ENCODE results near the gene NLGN1.

The NLGN1 gene

DNA sequence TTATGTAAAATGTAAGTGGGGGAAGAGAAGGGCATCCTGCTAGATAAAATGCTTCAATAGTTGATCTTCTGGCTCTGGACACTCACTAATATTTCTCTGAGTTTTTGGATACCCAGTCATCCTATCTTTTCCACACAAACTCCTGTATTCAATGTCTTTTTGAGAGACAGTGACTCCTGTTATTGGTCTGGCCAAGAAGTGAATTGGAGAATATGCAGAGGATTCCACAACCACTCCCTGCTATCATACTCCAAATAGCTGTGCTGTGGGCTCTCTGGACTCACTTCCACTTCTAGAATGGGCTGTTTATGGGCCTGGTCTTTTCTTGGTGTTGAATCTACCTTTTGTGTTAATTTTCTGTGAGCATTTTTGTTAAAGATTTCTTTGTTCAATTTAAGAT, 376.8 kb downstream of the NLGN1 start:
- FAIRE-seq = no peak

DNA sequence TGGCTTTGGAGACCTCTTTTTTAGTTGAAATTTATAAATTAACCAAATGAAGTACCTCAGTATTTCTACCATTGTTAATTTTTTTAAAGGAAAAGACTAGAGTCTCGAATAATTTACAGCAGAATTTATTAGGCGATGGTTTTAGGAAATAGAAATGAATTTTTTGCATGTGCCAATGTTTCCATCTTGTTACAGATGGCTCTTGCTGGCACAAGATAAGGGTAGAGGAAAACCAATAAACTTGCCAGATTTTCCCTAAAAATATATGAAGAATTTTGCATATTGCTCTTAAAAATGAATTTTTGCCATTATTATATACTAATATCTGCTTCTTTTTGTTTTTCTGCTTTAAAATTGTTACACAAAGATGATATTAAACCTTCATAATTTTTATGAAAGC, 380.7 kb downstream of the NLGN1 start:
- no peak for FAIRE-seq

- no peak for FAIRE-seq
Measured at GRCh38 chr3:173780067-173780466, 382.5 kb downstream of the NLGN1 start.

DNA sequence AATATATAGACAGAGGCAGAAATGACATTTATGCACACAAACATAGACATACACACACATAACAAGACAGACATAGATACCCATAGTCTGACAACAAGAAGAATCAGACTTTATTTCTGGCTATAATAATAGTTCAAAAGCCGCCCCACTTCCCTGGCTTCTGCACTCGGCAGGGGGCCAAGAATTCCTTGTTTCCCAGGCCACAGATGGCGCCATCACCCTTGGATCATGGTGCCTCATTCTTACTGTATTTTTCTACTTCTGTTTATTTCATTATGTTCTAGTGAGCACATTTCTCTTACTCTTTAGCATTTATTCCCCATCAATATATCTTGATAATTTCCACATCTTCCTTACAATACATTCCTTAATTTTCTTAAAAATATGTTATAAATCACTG, 387.5 kb downstream of the NLGN1 start:
- FAIRE-seq = no peak

DNA sequence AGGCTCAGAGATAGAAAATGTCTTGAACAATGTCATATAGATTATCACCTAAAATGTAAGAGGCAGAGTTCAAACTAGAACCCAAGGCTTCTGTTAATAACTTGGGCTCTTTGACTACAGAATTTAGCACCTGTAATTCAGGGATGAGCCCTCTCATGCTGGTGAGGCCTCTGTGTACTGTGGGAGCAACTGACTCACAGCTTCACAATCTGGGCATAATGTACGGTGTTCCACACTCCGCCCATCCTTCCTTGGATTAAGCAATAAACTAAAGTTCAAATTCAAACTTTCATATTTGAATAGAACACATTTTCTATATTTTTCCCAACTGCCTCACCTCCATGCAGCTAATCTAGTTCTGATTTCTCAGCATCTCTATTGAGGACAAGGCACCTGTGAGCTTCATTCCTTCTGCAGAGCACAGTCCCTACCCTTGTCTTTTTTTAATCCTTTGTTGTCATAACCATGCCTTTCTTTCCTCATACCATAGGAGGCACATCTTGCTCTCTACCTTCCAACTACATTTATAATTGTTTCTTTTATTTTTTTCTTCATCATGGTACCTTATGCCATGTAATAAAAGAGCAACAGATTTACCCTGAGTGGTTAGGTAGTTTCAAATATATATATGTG, 392.1 kb downstream of the NLGN1 start:
- FAIRE-seq = no peak

DNA sequence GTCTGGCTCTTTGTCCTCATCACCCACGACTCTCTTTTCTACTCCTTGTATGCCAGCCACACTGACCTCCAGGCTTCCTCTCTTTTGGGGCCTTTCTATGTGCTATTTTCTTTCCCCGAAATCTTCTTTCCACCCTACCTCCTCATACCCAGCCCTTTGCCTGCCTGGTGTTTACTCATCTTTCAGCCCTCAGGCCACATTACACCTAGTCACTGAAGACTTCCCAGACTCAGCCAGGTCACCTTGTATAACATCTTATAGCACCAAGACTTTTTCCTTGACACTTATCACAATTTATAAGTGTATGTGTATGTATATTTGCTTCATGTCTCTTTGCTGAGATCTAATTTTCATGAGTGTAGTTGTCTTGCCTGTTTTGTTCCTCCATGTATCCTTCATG, 396.4 kb downstream of the NLGN1 start:
- no peak for FAIRE-seq

GRCh38 chr3:173796405-173796804, 398.9 kb downstream of the NLGN1 start:
- no peak for FAIRE-seq

GRCh38 chr3:173796890-173797289, 399.3 kb downstream of the NLGN1 start:
- FAIRE-seq = no peak

DNA sequence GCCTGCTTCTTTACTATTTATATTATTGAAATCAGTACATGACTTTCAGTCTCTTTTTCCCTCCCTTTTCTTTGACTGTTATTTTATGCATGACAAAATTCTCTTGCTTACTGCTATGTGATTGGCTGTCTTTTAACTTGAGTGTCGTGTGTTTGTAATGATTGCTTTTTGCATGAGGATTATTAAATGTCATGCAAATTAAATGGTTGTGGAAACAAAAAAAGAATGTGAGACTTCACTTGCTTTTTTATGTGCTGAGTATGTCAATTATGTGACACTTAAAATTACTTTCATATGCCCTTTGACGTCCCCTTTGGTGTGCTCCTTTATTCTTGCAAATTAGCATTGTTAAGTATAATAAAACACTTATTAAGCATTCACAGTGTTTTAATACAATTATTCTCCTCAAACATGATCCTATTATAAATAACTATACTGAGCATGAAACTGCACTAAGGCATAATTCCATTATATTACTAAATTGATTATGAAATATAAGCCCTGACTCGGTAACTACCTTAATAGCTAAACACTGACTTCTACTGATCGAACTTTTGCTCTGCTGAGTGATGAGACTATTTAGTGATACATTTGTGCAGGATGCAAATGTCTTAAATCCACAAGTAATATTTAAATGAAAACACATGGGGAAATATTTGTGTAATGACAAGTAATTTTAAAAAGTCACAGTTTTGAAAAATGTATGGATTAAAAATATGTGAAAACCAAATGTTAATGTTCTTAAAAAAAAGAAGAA, 401.7 kb downstream of the NLGN1 start:
- FAIRE-seq = peak; percentile 4

- FAIRE-seq = peak; percentile 66
Measured at GRCh38 chr3:173800154-173800553, 402.6 kb downstream of the NLGN1 start.

DNA sequence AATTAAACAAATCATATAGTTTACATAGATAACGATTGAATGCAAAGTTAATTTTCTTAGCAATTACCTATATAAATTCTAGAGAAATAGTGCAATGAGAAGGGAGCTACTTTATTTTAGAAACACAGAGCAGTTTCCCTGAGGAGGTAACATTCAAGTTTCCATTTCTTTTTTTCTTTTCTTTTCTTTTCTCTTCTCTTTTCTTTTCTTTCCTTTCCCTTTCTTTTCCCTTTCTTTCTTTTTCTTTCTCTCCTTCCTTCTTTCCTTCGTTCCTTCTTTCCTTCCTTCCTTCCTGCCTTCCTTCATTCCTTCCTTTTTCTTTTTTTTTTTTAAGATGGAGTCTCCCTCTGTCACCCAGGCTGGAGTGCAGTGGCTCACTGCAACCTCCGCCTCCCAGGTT, 417.3 kb downstream of the NLGN1 start:
- FAIRE-seq = no peak

- FAIRE-seq = no peak
Measured at GRCh38 chr3:173819368-173819767, 421.8 kb downstream of the NLGN1 start.

DNA sequence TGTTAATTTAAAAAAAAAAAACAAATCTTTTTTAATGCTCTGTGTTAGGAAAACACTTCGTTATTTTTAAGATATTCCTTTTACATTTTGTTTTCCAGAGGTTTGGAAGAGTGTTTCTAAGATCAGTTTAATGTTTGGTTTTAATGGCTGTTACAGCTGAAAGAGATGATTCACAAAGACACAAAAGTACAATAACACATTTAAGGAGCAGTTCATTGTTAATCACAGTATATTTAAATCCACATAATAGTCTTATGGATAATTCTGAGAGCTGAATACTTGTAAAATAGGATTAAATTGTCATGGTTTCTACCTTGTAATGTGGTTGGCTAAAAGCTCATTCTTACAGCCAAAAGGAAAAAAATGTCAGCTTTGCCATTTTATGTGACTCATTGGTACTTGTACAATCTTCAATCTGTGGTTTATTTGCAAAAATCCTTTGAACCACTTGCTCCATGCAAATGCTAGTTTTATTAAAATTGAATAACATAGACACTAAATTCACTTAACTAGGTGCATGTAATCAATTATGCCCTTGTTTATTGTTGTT, 426.4 kb downstream of the NLGN1 start:
- FAIRE-seq = peak; percentile 93

DNA sequence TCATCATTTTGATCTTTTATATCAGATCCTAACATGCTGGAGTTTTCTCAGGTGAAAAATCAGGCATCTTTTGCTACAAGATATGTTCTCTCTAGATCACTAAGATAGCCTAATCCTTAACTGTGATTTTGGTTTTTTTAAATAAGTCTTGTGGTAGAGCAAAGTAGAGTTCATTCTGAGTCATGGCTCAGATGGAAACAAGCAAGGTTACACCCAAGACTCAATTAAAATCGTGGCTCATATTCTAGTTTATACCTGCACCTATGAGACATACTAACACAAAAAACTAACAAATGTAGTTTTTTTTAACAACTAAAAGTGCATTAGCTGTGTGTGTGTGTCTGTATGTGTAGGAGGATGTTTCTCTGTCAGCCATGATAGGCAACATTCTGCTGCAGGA, 428.2 kb downstream of the NLGN1 start:
- no peak for FAIRE-seq

- FAIRE-seq = no peak
Measured at GRCh38 chr3:173826416-173826815, 428.9 kb downstream of the NLGN1 start.

- no peak for FAIRE-seq
Measured at GRCh38 chr3:173826901-173827609, 429.5 kb downstream of the NLGN1 start.

DNA sequence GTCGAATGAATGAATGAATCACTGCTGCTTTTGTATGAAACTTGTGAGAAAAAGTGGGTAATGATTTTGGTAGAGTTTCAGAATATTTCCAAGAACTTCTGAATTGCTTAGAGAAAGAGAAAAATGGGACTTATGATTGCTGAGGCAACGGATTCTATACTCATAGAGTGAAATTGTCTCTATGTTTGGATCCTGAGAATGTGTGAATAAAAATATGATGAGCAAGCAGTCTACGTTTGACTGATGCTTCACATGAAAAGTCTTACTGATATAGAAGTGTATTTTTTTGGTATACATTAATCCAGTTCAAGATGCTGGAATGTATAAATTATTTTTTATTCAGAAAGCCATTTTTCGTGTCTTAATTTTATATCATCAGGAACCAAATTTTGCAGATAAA, 441.1 kb downstream of the NLGN1 start:
- no peak for FAIRE-seq

GRCh38 chr3:173839859-173840258, 442.3 kb downstream of the NLGN1 start:
- FAIRE-seq = no peak

GRCh38 chr3:173841334-173841733, 443.8 kb downstream of the NLGN1 start:
- no peak for FAIRE-seq

GRCh38 chr3:173843060-173843459, 445.5 kb downstream of the NLGN1 start:
- no peak for FAIRE-seq

DNA sequence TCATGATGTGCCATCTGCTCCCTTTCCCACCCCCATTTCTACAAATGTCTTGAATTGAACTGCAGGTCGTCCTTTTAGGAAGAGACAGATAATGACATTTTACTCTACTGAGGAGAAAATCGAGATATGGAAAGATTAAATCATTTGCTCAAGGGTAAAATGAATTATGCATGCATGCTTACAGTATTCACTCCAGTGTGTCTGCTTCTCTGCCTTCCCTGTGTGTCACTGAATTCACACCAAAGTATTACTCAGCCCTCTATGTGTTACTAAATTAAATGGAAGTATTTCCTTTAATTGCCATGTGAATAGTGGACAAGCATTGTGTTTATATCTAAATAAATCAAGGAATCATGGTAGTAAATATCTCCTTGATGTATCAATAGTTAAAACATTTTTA, 449.0 kb downstream of the NLGN1 start:
- no peak for FAIRE-seq

DNA sequence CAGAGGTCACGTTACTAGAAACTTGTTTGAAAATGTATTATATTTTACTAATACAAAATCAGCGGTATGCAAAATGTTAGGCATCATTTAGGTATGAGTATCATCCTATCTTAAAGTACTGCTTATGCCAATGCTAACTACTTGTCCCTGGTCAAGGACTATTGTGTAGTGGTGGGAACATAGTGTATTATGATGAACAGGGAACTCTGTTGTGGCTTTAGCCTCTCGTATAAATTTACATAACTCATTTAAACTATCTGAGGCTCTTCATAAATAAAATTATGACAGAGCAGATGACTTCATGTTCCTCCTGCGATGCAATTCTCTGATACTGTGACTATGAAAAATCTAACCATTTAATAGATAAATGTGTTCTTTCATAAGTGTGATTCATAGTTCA, 451.9 kb downstream of the NLGN1 start:
- no peak for FAIRE-seq

- FAIRE-seq = no peak
Measured at GRCh38 chr3:173857154-173857553, 459.6 kb downstream of the NLGN1 start.

DNA sequence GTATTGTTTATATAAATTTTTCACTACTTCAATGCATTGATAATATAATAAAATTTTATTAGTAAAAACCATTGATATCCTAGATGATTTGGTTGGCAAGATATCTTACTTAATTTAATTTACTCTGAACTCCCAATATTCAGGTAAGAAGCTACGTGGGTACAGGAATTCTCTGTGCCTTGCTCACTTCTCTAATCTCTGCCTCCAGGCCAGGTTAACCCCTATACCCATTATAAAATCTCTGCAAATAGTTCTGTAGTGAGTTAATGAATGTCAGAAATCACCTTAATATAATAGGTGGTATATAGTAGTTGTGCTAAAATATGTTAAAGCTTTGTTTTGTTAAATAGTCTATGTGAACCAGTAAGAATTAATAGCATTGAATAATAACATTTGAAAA, 465.2 kb downstream of the NLGN1 start:
- no peak for FAIRE-seq

Data from endometrium (tissue), 2 donors.